HL-60 (cell line): ENCODE results near the gene WARS2.

Experiments used
- DNase-seq, 2 experiments: peaks; one replicate each; pipeline ENCODE4 v3.0.0-alpha.2; 2010 to 2020; ENCODE audit warnings: low read depth in 1 of 2, low spot score in 1 of 2
- H3K27ac ChIP-seq: fragments of 250-450 bp; sonication (Bioruptor Pico); replicated peaks from 2 replicates; pipeline ENCODE4 v1.5.1; 2020; ENCODE audit warnings: mild to moderate bottlenecking, moderate library complexity
- H3K27me3 ChIP-seq: fragments of 250-450 bp; sonication (Bioruptor Pico); 2 replicates; pipeline ENCODE4 v1.5.1; 2021; ENCODE audit warnings: mild to moderate bottlenecking, moderate library complexity; ENCODE audit not compliant: insufficient read depth, poor library complexity, severe bottlenecking
- H3K4me3 ChIP-seq: replicated peaks from 2 replicates; pipeline ENCODE4 v1.5.1; 2011; ENCODE audit warnings: mild to moderate bottlenecking, control low read depth, low read length; ENCODE audit not compliant: insufficient read depth
- GABPA ChIP-seq: IDR thresholded peaks from 2 replicates; pipeline ENCODE4 v1.6.1; 2012; ENCODE audit warnings: low read depth
- POLR2AphosphoS5 ChIP-seq: IDR thresholded peaks from 2 replicates; pipeline ENCODE4 v1.6.1; 2012; ENCODE audit warnings: low read depth
- SPI1 ChIP-seq: IDR thresholded peaks from 2 replicates; pipeline ENCODE4 v1.6.1; 2012; ENCODE audit warnings: low read depth, mild to moderate bottlenecking, borderline replicate concordance
- TF ChIP-seq, protein P1 (sequence below): IDR thresholded peaks from 2 replicates; pipeline ENCODE4 v1.6.1; 2012; ENCODE audit warnings: low read depth; ENCODE audit not compliant: insufficient replicate concordance
- TF ChIP-seq, protein P2 (sequence below): IDR thresholded peaks from one replicate; pipeline ENCODE4 v1.5.1; 2011; ENCODE audit warnings: low read length, control low read depth, inconsistent platforms; ENCODE audit not compliant: insufficient read depth

WARS2 gene

DNA sequence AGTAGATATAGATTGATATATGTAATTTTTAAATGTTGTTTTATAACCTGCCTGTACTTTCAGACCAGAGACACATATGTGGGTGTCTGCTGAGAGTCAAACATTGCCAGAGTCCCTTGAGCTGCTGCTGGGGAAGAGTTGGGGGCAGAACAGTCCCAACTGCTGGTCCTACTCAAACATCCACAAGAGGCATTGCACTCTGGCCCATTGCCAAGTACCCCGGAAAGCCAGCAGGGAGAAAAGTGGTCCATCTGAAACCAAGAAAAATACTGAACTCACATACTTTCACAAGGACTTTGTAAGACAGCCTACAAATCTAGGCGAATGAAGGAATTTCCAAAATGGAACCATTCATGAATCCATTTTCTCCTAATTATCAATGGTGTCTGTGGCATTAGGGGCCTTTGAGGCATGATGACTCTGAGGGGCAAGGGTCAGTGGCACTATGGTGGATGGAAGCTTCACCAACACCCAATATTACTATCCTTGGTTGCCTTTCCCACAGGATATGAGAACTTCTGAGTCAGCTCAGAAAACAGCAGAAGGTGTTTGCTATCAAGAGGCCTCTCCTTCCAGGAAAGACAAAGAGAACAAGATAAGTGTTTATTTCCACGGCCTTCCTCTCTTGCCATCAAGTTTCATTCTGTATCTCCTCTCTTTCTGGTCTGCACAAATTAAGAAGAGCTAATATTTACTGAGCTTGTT is 145.0 kb downstream of the WARS2 start:
- H3K27me3 ChIP-seq = peaks cover 80% of the 10 kb centered on the region
- H3K4me3 ChIP-seq = no peak overlapping the region
- TF ChIP-seq POLR2AphosphoS5 (no peak), GABPA (no peak), SPI1 (no peak)
- TF ChIP-seq, protein P1, sequence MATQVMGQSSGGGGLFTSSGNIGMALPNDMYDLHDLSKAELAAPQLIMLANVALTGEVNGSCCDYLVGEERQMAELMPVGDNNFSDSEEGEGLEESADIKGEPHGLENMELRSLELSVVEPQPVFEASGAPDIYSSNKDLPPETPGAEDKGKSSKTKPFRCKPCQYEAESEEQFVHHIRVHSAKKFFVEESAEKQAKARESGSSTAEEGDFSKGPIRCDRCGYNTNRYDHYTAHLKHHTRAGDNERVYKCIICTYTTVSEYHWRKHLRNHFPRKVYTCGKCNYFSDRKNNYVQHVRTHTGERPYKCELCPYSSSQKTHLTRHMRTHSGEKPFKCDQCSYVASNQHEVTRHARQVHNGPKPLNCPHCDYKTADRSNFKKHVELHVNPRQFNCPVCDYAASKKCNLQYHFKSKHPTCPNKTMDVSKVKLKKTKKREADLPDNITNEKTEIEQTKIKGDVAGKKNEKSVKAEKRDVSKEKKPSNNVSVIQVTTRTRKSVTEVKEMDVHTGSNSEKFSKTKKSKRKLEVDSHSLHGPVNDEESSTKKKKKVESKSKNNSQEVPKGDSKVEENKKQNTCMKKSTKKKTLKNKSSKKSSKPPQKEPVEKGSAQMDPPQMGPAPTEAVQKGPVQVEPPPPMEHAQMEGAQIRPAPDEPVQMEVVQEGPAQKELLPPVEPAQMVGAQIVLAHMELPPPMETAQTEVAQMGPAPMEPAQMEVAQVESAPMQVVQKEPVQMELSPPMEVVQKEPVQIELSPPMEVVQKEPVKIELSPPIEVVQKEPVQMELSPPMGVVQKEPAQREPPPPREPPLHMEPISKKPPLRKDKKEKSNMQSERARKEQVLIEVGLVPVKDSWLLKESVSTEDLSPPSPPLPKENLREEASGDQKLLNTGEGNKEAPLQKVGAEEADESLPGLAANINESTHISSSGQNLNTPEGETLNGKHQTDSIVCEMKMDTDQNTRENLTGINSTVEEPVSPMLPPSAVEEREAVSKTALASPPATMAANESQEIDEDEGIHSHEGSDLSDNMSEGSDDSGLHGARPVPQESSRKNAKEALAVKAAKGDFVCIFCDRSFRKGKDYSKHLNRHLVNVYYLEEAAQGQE = no peak
- TF ChIP-seq, protein P2, sequence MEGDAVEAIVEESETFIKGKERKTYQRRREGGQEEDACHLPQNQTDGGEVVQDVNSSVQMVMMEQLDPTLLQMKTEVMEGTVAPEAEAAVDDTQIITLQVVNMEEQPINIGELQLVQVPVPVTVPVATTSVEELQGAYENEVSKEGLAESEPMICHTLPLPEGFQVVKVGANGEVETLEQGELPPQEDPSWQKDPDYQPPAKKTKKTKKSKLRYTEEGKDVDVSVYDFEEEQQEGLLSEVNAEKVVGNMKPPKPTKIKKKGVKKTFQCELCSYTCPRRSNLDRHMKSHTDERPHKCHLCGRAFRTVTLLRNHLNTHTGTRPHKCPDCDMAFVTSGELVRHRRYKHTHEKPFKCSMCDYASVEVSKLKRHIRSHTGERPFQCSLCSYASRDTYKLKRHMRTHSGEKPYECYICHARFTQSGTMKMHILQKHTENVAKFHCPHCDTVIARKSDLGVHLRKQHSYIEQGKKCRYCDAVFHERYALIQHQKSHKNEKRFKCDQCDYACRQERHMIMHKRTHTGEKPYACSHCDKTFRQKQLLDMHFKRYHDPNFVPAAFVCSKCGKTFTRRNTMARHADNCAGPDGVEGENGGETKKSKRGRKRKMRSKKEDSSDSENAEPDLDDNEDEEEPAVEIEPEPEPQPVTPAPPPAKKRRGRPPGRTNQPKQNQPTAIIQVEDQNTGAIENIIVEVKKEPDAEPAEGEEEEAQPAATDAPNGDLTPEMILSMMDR = no peak
- DNase-seq = no peak
- no peak overlapping the region for H3K27ac ChIP-seq

DNA sequence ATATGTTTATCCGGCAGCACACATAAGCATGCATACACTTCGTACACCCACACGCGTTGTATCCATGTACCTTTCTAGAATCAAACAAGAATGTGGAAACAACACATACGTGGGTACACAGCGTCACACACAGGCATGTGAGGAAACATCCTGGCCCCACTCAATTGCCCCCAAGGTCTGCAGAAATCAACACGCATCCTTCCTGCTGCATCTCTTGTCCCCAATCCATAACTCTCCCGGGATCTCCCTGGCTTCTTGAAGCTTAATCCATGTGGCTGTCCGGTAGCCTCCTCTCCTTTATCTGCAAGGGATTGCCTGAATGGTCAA is 146.8 kb downstream of the WARS2 start:
- Histone ChIP-seq H3K4me3 (no peak overlapping the region), H3K27ac (no peak overlapping the region), H3K27me3 (peaks cover 82% of the 10 kb centered on the region)
- TF ChIP-seq, protein P1 = no peak
- no peak for TF ChIP-seq GABPA
- no peak for TF ChIP-seq POLR2AphosphoS5
- TF ChIP-seq, protein P2 = no peak
- no peak for TF ChIP-seq SPI1
- DNase-seq = no peak

DNA sequence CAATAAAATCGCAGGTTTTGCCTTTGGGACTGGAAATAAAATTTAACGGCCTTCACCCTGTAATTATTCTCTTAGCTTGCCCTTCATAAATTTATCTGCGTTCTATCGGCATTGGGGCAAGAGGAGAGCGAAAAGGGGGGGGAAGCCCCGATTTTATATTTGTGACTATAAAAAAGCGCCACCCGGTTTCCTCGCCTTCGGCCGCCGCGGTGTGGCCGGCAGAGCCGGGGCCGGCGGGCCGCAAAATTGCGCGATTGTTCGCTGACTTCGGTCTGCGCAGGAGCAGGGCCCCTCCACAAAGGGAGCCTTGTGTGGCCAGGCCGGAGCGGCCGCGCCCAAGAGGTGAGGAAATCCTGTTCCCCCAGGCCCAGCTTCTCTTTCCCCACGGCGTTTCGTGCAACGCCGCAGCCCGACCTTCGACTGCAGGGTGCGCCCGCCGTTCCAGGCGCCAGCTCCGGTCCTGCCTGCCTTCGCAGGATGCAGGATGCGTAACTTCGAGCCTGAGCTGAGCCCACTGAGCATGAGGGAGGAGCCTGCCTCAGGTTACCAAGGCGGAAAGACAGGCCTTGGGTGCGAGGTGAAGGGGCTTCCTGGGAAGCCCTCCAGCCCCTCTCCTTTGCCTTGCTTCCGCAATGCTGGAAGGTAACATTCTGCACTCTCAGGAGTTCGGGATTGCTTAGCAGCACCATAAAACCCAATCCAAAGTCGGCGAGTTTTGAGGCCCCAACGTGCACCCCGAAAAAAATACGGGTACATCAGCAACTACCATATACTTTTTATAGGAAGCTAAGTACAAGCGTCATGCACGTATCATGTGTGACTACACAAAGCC is 147.4 kb downstream of the WARS2 start:
- Histone ChIP-seq H3K27me3 (peaks cover 84% of the 10 kb centered on the region), H3K27ac (no peak overlapping the region), H3K4me3 (no peak overlapping the region)
- no peak for TF ChIP-seq GABPA
- TF ChIP-seq, protein P1 = no peak
- TF ChIP-seq, protein P2 = no peak
- no peak for TF ChIP-seq SPI1
- no peak for TF ChIP-seq POLR2AphosphoS5
- DNase-seq = no peak
